ENCODE measurements around the gene UPK1A.

DNA sequence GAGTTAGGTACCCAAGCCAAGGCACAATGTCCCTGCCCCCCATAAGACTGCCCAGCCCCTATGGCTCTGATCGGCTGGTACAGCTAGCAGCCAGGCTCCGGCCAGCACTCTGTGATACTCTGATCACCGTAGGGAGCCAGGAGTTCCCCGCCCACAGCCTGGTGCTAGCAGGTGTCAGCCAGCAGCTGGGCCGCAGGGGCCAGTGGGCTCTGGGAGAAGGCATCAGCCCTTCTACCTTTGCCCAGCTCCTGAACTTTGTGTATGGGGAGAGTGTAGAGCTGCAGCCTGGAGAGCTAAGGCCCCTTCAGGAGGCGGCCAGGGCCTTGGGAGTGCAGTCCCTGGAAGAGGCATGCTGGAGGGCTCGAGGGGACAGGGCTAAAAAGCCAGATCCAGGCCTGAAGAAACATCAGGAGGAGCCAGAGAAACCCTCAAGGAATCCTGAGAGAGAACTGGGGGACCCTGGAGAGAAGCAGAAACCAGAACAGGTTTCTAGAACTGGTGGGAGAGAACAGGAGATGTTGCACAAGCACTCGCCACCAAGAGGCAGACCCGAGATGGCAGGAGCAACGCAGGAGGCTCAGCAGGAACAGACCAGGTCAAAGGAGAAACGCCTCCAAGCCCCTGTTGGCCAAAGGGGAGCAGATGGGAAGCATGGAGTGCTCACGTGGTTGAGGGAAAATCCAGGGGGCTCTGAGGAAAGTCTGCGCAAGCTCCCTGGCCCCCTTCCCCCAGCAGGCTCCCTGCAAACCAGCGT is 48.5 kb downstream of the UPK1A start:
- TF ChIP-seq CTCF (IDR thresholded peaks at IDR 0.05) (no peak), POLR2A (IDR thresholded peaks at IDR 0.05) (no peak)

Measured in right lobe of liver (tissue), 4 donors.